Nephron (organoid): ENCODE measurements around the gene CFI.

ENCODE experiments used
- H3K27ac Mint-ChIP-seq, 3 experiments: 2 replicates each; pipeline ENCODE4 v1.8.0; 2020; ENCODE audit warnings: mixed read lengths in 3 of 3, mild to moderate bottlenecking in 2 of 3, moderate library complexity in 1 of 3
- H3K27me3 Mint-ChIP-seq: 2 replicates; pipeline ENCODE4 v1.8.0; 2021; ENCODE audit warnings: low read depth, mild to moderate bottlenecking, moderate library complexity, mixed read lengths
- H3K36me3 Mint-ChIP-seq: 2 replicates; pipeline ENCODE4 v1.8.0; 2020; ENCODE audit warnings: low read depth, mixed read lengths
- H3K4me1 Mint-ChIP-seq: 2 replicates; pipeline ENCODE4 v1.8.0; 2020; ENCODE audit warnings: mixed read lengths
- H3K4me3 Mint-ChIP-seq, 3 experiments: 2 replicates each; pipeline ENCODE4 v1.8.0; 2020; ENCODE audit warnings: mild to moderate bottlenecking in 3 of 3, mixed read lengths in 3 of 3, moderate library complexity in 2 of 3
- H3K9me3 Mint-ChIP-seq: 2 replicates; pipeline ENCODE4 v1.8.0; 2020; ENCODE audit warnings: mixed read lengths
- CTCF ChIP-seq, 3 experiments: fragments of 200-600 bp; sonication (generic); IDR thresholded peaks; one replicate each; pipeline ENCODE4 v1.5.0; 2021; ENCODE audit warnings: antibody characterized with exemption in 3 of 3; ENCODE audit not compliant: unreplicated experiment in 3 of 3

Gene CFI

GRCh38 chr4:109718759-109719158 is 83.0 kb downstream of the CFI start:
- no peak overlapping the region for H3K27ac Mint-ChIP-seq
- peaks cover 5% of the 10 kb centered on the region for H3K9me3 Mint-ChIP-seq
- H3K36me3 Mint-ChIP-seq = peaks cover 40% of the 10 kb centered on the region
- no peak for TF ChIP-seq CTCF (IDR thresholded peaks at IDR 0.05; ENCODE audit: unreplicated experiment in 3 of 3)
- no peak overlapping the region for H3K4me3 Mint-ChIP-seq
- no peaks in the 10 kb centered on the region for H3K27me3 Mint-ChIP-seq
- H3K4me1 Mint-ChIP-seq = no peaks in the 10 kb centered on the region

- TF ChIP-seq CTCF (IDR thresholded peaks at IDR 0.05; ENCODE audit: unreplicated experiment in 3 of 3) = no peak
- no peaks in the 10 kb centered on the region for H3K9me3 Mint-ChIP-seq
- no peak overlapping the region for H3K27ac Mint-ChIP-seq
- peaks cover 41% of the 10 kb centered on the region for H3K36me3 Mint-ChIP-seq
- no peak overlapping the region for H3K4me3 Mint-ChIP-seq
- H3K27me3 Mint-ChIP-seq = no peaks in the 10 kb centered on the region
- no peaks in the 10 kb centered on the region for H3K4me1 Mint-ChIP-seq
These were observed 88.3 kb downstream of the CFI start for GRCh38 chr4:109713500-109713899.

- Mint-ChIP-seq H3K4me3 (no peak overlapping the region), H3K27ac (no peak overlapping the region), H3K4me1 (peaks cover 5% of the 10 kb centered on the region), H3K36me3 (peaks cover 13% of the 10 kb centered on the region), H3K27me3 (no peaks in the 10 kb centered on the region), H3K9me3 (no peaks in the 10 kb centered on the region)
- TF ChIP-seq CTCF (IDR thresholded peaks at IDR 0.05; ENCODE audit: unreplicated experiment in 3 of 3) = no peak
These were observed 92.8 kb downstream of the CFI start for GRCh38 chr4:109708990-109709389.

GRCh38 chr4:109708435-109708834 is 93.4 kb downstream of the CFI start:
- H3K4me1 Mint-ChIP-seq = peaks cover 9% of the 10 kb centered on the region
- no peak for TF ChIP-seq CTCF (IDR thresholded peaks at IDR 0.05; ENCODE audit: unreplicated experiment in 3 of 3)
- H3K27me3 Mint-ChIP-seq = no peaks in the 10 kb centered on the region
- no peaks in the 10 kb centered on the region for H3K9me3 Mint-ChIP-seq
- peaks cover 11% of the 10 kb centered on the region for H3K36me3 Mint-ChIP-seq
- no peak overlapping the region for H3K27ac Mint-ChIP-seq
- no peak overlapping the region for H3K4me3 Mint-ChIP-seq

- no peak for TF ChIP-seq CTCF (IDR thresholded peaks at IDR 0.05; ENCODE audit: unreplicated experiment in 3 of 3)
- H3K36me3 Mint-ChIP-seq = peaks cover 20% of the 10 kb centered on the region
- H3K4me1 Mint-ChIP-seq = peaks cover 30% of the 10 kb centered on the region
- H3K27me3 Mint-ChIP-seq = no peaks in the 10 kb centered on the region
- peak overlapping the region; percentile 88 to 93 (median 89) for H3K4me3 Mint-ChIP-seq
- H3K27ac Mint-ChIP-seq = peak overlapping the region; percentile 96 to 98 (median 98)
- no peaks in the 10 kb centered on the region for H3K9me3 Mint-ChIP-seq
These were observed 98.0 kb downstream of the CFI start for GRCh38 chr4:109703664-109704361.
